ENCODE data around the gene AFF3. TPM values are rescaled to one million over a fixed set of nuclear protein-coding genes. Genes with fewer than 3 reads are reported as not detected.

AFF3 gene
- total RNA-seq, 5 donors from 2014 or later (not counting 1 experiment from before 2014, with no cell fraction given): 9.9 to 23.5 (median 11.5) TPM

DNA sequence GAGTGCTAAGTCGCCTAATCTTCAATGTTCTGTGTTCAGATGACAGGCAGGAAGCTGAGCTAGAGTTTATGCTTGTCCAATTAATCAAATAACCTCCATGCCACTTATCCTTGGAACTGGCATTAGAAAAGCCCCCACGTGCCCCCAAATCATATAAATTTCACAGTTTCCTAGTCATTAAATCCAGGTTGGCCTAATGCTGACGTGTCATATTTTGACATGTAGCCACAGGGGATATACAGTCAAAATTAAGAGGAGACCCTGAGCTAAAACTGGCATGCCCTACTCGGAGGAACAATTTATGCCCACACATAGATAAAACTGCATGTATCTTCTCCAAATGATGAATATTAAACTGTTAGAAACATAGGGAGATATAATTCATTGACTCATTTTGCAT, 101.0 kb downstream of the AFF3 start:
- Mint-ChIP-seq H3K27me3 (no peaks in the 10 kb centered on the region), H3K36me3 (peaks cover 3% of the 10 kb centered on the region), H3K4me1 (peaks cover 0 to 5% (median 0%) of the 10 kb centered on the region in 3 donors), H3K4me3 (no peak overlapping the region), H3K27ac (no peak overlapping the region), H3K9me3 (no peaks in the 10 kb centered on the region)
- no peaks in the 10 kb centered on the region for H3K9me3 ChIP-seq
- DNase-seq (no peak), ATAC-seq (replicated peaks in 1 of 4) (no peak)
- no peaks in the 10 kb centered on the region for H3K27me3 ChIP-seq (replicated peaks in 1 of 2; ENCODE audit: control insufficient read depth in 2 of 2, extremely low read depth in 1 of 2, insufficient read depth in 2 of 2, low read length in 1 of 2)
- WGBS (ENCODE audit: insufficient coverage): 75% methylated on average over 2 of the region's 4 CpGs
- H3K4me3 ChIP-seq (ENCODE audit: control insufficient read depth in 1 of 2, extremely low read depth in 1 of 2, low read length in 1 of 2): no peak overlapping the region
- POLR2A ChIA-PET: no interaction called here
- H3K4me1 ChIP-seq (ENCODE audit: control insufficient read depth in 1 of 2, extremely low read depth in 1 of 2, insufficient read depth in 2 of 2, low read length in 2 of 2): no peaks in the 10 kb centered on the region
- no peaks in the 10 kb centered on the region for H3K36me3 ChIP-seq (ENCODE audit: control insufficient read depth in 2 of 2, extremely low read depth in 1 of 2, insufficient read depth in 1 of 2, low read length in 1 of 2)
- no peak overlapping the region for H3K27ac ChIP-seq (ENCODE audit: low read length)
- CTCF ChIA-PET: no interaction called here

DNA sequence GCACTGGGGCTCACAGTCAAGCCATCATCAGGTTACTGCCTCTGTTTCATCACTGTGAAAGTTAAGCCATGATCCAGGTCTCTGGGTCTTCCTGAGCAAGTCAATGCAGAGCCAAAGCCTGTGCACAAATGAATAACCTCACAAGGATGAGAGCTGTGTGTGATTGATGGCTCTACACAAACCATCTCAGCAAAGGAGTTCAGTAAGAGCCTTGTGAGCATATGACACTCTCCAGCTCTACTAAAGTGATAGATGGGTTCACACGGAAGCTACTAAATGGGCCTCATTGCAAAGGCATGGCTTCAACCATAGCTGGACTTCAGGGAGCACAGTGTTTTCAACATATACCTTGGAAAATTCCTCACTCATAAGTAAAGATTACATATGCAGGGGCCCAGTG, 101.5 kb downstream of the AFF3 start:
- DNase-seq: no peak
- no peaks in the 10 kb centered on the region for H3K27me3 Mint-ChIP-seq
- H3K4me1 Mint-ChIP-seq: peaks cover 0 to 6% (median 0%) of the 10 kb centered on the region in 3 donors
- no CpG with 5 or more reads among the region's 1 CpG for WGBS (ENCODE audit: insufficient coverage)
- ChIA-PET POLR2A (no interaction called here), CTCF (no interaction called here)
- no peak overlapping the region for H3K4me3 Mint-ChIP-seq
- Histone ChIP-seq H3K4me1 (ENCODE audit: control insufficient read depth in 1 of 2, extremely low read depth in 1 of 2, insufficient read depth in 2 of 2, low read length in 2 of 2) (no peaks in the 10 kb centered on the region), H3K27ac (ENCODE audit: low read length) (no peak overlapping the region), H3K27me3 (replicated peaks in 1 of 2; ENCODE audit: control insufficient read depth in 2 of 2, extremely low read depth in 1 of 2, insufficient read depth in 2 of 2, low read length in 1 of 2) (no peaks in the 10 kb centered on the region), H3K9me3 (no peaks in the 10 kb centered on the region), H3K36me3 (ENCODE audit: control insufficient read depth in 2 of 2, extremely low read depth in 1 of 2, insufficient read depth in 1 of 2, low read length in 1 of 2) (no peaks in the 10 kb centered on the region), H3K4me3 (ENCODE audit: control insufficient read depth in 1 of 2, extremely low read depth in 1 of 2, low read length in 1 of 2) (no peak overlapping the region)
- H3K9me3 Mint-ChIP-seq: no peaks in the 10 kb centered on the region
- no peak for ATAC-seq (replicated peaks in 1 of 4)
- no peak overlapping the region for H3K27ac Mint-ChIP-seq
- H3K36me3 Mint-ChIP-seq: peaks cover 3% of the 10 kb centered on the region

DNA sequence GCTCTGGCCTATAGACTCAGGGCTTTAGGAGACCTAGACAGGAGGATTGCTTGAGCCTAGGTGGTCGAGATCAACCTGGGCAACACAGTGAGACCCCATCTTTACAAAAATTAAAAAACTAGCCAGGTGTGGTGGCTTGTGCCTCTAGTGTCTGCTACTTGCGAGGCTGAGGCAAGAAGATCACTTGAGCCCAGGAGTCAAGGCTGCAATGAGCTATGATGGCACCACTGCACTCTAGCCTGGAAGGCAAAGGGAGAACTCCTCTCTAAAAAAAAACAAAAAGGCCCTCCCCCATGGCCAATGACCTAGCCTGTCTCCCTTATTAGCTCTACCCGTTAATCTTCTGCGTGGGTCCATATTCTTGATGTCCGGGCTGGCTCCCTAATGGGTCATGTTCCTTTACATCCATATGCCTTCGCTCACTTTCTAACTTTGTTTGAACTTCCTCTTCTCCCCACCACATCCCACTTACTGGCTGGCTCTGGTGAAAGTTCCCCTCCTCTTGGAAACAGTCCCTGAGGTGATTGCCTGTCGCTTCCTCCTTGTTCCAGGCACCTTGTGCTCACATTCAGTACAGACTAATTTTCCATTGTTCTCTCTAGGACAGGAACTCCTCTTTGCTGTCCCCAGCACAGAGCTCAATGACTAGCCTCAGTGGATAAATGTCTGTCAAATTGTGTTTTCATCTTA, 103.0 kb downstream of the AFF3 start:
- Mint-ChIP-seq H3K4me1 (peaks cover 0 to 6% (median 0%) of the 10 kb centered on the region in 3 donors), H3K27ac (no peak overlapping the region), H3K36me3 (peaks cover 3% of the 10 kb centered on the region), H3K9me3 (peaks cover 0 to 4% (median 0%) of the 10 kb centered on the region in 3 donors), H3K4me3 (no peak overlapping the region), H3K27me3 (no peaks in the 10 kb centered on the region)
- no peak overlapping the region for H3K4me3 ChIP-seq (ENCODE audit: control insufficient read depth in 1 of 2, extremely low read depth in 1 of 2, low read length in 1 of 2)
- no peak overlapping the region for H3K27ac ChIP-seq (ENCODE audit: low read length)
- POLR2A ChIA-PET: interaction anchor here in 1 of 2 donors (0.6 kb wide), 1 partner anchor 177 kb away, joined by 3 read pairs; no protein-coding TSS in a partner anchor
- WGBS (ENCODE audit: insufficient coverage): 94% methylated on average over 5 of the region's 7 CpGs
- no peaks in the 10 kb centered on the region for H3K9me3 ChIP-seq
- no peaks in the 10 kb centered on the region for H3K27me3 ChIP-seq (replicated peaks in 1 of 2; ENCODE audit: control insufficient read depth in 2 of 2, extremely low read depth in 1 of 2, insufficient read depth in 2 of 2, low read length in 1 of 2)
- DNase-seq (no peak), ATAC-seq (replicated peaks in 1 of 4) (no peak)
- H3K36me3 ChIP-seq (ENCODE audit: control insufficient read depth in 2 of 2, extremely low read depth in 1 of 2, insufficient read depth in 1 of 2, low read length in 1 of 2): no peaks in the 10 kb centered on the region
- H3K4me1 ChIP-seq (ENCODE audit: control insufficient read depth in 1 of 2, extremely low read depth in 1 of 2, insufficient read depth in 2 of 2, low read length in 2 of 2): no peaks in the 10 kb centered on the region
- CTCF ChIA-PET: interaction anchor here in 1 of 2 donors (0.7 kb wide), 1 partner anchor 50 kb away, joined by 3 read pairs; no protein-coding TSS in a partner anchor

DNA sequence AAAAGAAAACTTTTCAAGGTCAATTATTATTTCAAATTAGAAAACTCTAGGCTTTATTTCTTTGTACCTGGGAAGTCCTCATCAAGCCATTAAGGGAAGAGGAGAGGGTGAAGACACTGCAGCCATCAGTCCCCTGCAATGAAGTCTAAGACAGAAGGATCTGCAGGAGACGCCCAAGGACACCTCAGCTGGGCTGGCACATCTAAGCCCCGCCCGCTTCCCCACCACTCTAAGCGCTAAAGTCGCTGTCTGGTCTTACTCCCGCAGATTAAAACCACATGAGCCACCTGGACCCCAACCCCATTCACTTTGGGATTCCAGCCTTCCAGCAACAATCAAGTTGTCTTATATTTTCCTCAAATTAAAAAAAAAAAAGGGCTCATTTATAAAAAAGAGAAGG, 104.4 kb downstream of the AFF3 start:
- Mint-ChIP-seq H3K27ac (no peak overlapping the region), H3K4me1 (peaks cover 0 to 6% (median 0%) of the 10 kb centered on the region in 3 donors), H3K36me3 (no peaks in the 10 kb centered on the region), H3K27me3 (no peaks in the 10 kb centered on the region), H3K4me3 (no peak overlapping the region), H3K9me3 (peaks cover 0 to 4% (median 0%) of the 10 kb centered on the region in 3 donors)
- no peak overlapping the region for H3K27ac ChIP-seq (ENCODE audit: low read length)
- CTCF ChIA-PET: interaction anchor here in 1 of 2 donors (0.7 kb wide), 1 partner anchor 10 kb away, joined by 3 read pairs; no protein-coding TSS in a partner anchor
- no peaks in the 10 kb centered on the region for H3K27me3 ChIP-seq (replicated peaks in 1 of 2; ENCODE audit: control insufficient read depth in 2 of 2, extremely low read depth in 1 of 2, insufficient read depth in 2 of 2, low read length in 1 of 2)
- DNase-seq (no peak), ATAC-seq (replicated peaks in 1 of 4) (no peak)
- H3K36me3 ChIP-seq (ENCODE audit: control insufficient read depth in 2 of 2, extremely low read depth in 1 of 2, insufficient read depth in 1 of 2, low read length in 1 of 2): no peaks in the 10 kb centered on the region
- POLR2A ChIA-PET: interaction anchor here in 1 of 2 donors (0.6 kb wide), 1 partner anchor 79 kb away, joined by 3 read pairs; no protein-coding TSS in a partner anchor
- no peak overlapping the region for H3K4me3 ChIP-seq (ENCODE audit: control insufficient read depth in 1 of 2, extremely low read depth in 1 of 2, low read length in 1 of 2)
- H3K9me3 ChIP-seq: no peaks in the 10 kb centered on the region
- WGBS (ENCODE audit: insufficient coverage): 67% methylated on average over 5 of the region's 6 CpGs
- no peaks in the 10 kb centered on the region for H3K4me1 ChIP-seq (ENCODE audit: control insufficient read depth in 1 of 2, extremely low read depth in 1 of 2, insufficient read depth in 2 of 2, low read length in 2 of 2)

DNA sequence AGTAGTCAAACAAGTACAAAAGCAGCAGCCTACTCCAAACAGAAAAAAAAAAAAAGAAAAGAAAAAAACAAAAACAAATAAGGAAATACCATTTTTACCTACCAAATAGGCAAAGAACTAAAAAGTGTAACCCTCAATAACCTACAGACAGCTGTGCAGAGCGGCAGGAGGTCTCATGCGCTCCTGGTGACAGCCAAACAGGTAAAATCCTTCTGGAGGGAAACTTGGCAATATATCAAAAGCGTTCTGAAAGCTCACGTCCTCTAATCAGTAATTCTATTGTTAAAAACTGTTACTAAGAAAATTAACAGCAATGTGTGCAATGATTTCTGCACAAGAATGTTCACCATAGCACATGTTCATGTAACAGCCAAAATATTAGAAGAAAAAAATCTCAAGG, 105.6 kb downstream of the AFF3 start:
- ChIA-PET CTCF (no interaction called here), POLR2A (no interaction called here)
- Histone ChIP-seq H3K27ac (ENCODE audit: low read length) (no peak overlapping the region), H3K27me3 (replicated peaks in 1 of 2; ENCODE audit: control insufficient read depth in 2 of 2, extremely low read depth in 1 of 2, insufficient read depth in 2 of 2, low read length in 1 of 2) (no peaks in the 10 kb centered on the region), H3K9me3 (no peaks in the 10 kb centered on the region), H3K36me3 (ENCODE audit: control insufficient read depth in 2 of 2, extremely low read depth in 1 of 2, insufficient read depth in 1 of 2, low read length in 1 of 2) (no peaks in the 10 kb centered on the region), H3K4me1 (ENCODE audit: control insufficient read depth in 1 of 2, extremely low read depth in 1 of 2, insufficient read depth in 2 of 2, low read length in 2 of 2) (no peaks in the 10 kb centered on the region), H3K4me3 (ENCODE audit: control insufficient read depth in 1 of 2, extremely low read depth in 1 of 2, low read length in 1 of 2) (no peak overlapping the region)
- no peak for ATAC-seq (replicated peaks in 1 of 4)
- H3K36me3 Mint-ChIP-seq: no peaks in the 10 kb centered on the region
- WGBS (ENCODE audit: insufficient coverage): no CpG with 5 or more reads among the region's 4 CpGs
- DNase-seq: no peak
- H3K4me1 Mint-ChIP-seq: peaks cover 0 to 6% (median 0%) of the 10 kb centered on the region in 3 donors
- no peaks in the 10 kb centered on the region for H3K27me3 Mint-ChIP-seq
- no peak overlapping the region for H3K27ac Mint-ChIP-seq
- no peak overlapping the region for H3K4me3 Mint-ChIP-seq
- H3K9me3 Mint-ChIP-seq: peaks cover 0 to 4% (median 0%) of the 10 kb centered on the region in 3 donors

DNA sequence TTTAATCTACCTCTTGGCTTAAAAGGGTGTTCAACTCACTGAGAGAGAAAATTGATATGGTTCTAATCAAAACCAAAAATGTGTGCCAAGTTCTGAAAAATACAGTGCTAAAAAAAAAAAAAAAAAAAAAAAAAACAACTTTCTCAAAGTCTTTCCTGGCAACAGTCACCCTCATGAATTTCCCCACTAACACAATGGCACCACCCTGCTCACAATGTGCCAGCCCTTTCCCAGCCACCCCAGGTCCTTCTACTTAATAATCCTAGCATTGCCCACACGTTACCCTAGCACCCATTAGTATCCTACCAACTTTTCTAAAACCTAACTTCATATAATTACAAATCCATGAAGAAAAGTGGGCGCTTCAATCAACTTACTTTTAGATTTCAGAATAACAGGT, 106.4 kb downstream of the AFF3 start:
- Histone ChIP-seq H3K27ac (ENCODE audit: low read length) (no peak overlapping the region), H3K36me3 (ENCODE audit: control insufficient read depth in 2 of 2, extremely low read depth in 1 of 2, insufficient read depth in 1 of 2, low read length in 1 of 2) (no peaks in the 10 kb centered on the region), H3K27me3 (replicated peaks in 1 of 2; ENCODE audit: control insufficient read depth in 2 of 2, extremely low read depth in 1 of 2, insufficient read depth in 2 of 2, low read length in 1 of 2) (no peaks in the 10 kb centered on the region), H3K4me1 (ENCODE audit: control insufficient read depth in 1 of 2, extremely low read depth in 1 of 2, insufficient read depth in 2 of 2, low read length in 2 of 2) (no peaks in the 10 kb centered on the region), H3K9me3 (no peaks in the 10 kb centered on the region), H3K4me3 (ENCODE audit: control insufficient read depth in 1 of 2, extremely low read depth in 1 of 2, low read length in 1 of 2) (no peak overlapping the region)
- H3K4me3 Mint-ChIP-seq: no peak overlapping the region
- H3K36me3 Mint-ChIP-seq: no peaks in the 10 kb centered on the region
- no peak overlapping the region for H3K27ac Mint-ChIP-seq
- WGBS (ENCODE audit: insufficient coverage): 80% methylated on average over 1 of the region's 2 CpGs
- ATAC-seq (replicated peaks in 1 of 4) (no peak), DNase-seq (no peak)
- ChIA-PET POLR2A (no interaction called here), CTCF (no interaction called here)
- peaks cover 0 to 4% (median 0%) of the 10 kb centered on the region in 3 donors for H3K9me3 Mint-ChIP-seq
- peaks cover 0 to 6% (median 0%) of the 10 kb centered on the region in 3 donors for H3K4me1 Mint-ChIP-seq
- H3K27me3 Mint-ChIP-seq: no peaks in the 10 kb centered on the region

Data from T-cell (primary cell).